ENCODE measurements around the gene CALCR. TPM values are rescaled to one million over a fixed set of nuclear protein-coding genes. Genes with fewer than 3 reads are reported as not detected.
A peak's percentile ranks its signal among the peaks of the same experiment; 100 is the strongest.

CALCR gene
- polyA plus RNA-seq, 3 donors = not detected

DNA sequence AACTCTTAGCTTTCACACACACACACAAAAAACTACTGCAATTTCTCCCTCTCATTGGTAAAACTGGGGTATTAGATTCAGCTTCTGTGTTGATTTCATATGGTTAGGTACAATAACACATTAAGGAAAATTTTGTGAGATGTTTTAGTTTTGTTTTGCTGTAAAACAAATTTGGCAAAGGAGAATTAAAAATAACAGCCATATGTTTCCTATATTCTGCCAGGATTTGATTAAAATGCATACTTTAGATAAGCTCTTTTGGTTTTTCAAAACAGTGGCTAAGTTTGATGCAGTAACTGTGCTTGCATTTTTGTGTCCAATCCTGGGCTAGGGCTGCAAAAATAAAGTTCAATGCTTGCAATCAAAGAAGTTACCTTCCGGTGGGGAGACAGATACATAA lies 126.3 kb downstream of the CALCR start:
- Mint-ChIP-seq H3K9me3 (no peaks in the 10 kb centered on the region), H3K36me3 (no peaks in the 10 kb centered on the region), H3K27ac (no peak overlapping the region), H3K4me1 (no peaks in the 10 kb centered on the region), H3K4me3 (no peak overlapping the region), H3K27me3 (ENCODE audit: low read depth in 3 of 3) (peaks cover 0 to 4% (median 1%) of the 10 kb centered on the region in 3 donors)
- WGBS (ENCODE audit: insufficient coverage) = no CpG with 5 or more reads among the region's 1 CpG
- Histone ChIP-seq H3K4me3 (replicated peaks in 1 of 3; ENCODE audit: low read depth in 2 of 3, low read length in 3 of 3) (no peak overlapping the region), H3K27me3 (ENCODE audit: control insufficient read depth in 2 of 2, insufficient read depth in 2 of 2, low read length in 2 of 2) (no peaks in the 10 kb centered on the region), H3K79me2 (ENCODE audit: insufficient read depth, low read length) (no peaks in the 10 kb centered on the region), H3K9ac (ENCODE audit: insufficient read depth, low read length, poor library complexity, severe bottlenecking) (no peak overlapping the region), H4K20me1 (ENCODE audit: insufficient read depth, low read length) (no peaks in the 10 kb centered on the region), H3K36me3 (replicated peaks in 1 of 2; ENCODE audit: control insufficient read depth in 1 of 2, insufficient read depth in 2 of 2, low read length in 2 of 2) (no peaks in the 10 kb centered on the region), H3K9me3 (replicated peaks in 1 of 2; ENCODE audit: control insufficient read depth in 1 of 2, insufficient read depth in 1 of 2, low read length in 2 of 2) (no peaks in the 10 kb centered on the region), H2AFZ (ENCODE audit: insufficient read depth, low read depth, low read length, poor library complexity, severe bottlenecking) (no peak overlapping the region), H3K4me2 (replicated peaks; ENCODE audit: extremely low read depth, low read length, poor library complexity, severe bottlenecking) (no peak overlapping the region), H3K27ac (ENCODE audit: low read depth in 1 of 2, low read length in 2 of 2) (no peak overlapping the region), H3K4me1 (ENCODE audit: control insufficient read depth in 1 of 2, insufficient read depth in 2 of 2, low read length in 2 of 2) (no peaks in the 10 kb centered on the region)
- intact Hi-C loops (cut with micrococcal nuclease) = no loop called here
- DNase-seq = no peak
- TF ChIP-seq, protein P1, sequence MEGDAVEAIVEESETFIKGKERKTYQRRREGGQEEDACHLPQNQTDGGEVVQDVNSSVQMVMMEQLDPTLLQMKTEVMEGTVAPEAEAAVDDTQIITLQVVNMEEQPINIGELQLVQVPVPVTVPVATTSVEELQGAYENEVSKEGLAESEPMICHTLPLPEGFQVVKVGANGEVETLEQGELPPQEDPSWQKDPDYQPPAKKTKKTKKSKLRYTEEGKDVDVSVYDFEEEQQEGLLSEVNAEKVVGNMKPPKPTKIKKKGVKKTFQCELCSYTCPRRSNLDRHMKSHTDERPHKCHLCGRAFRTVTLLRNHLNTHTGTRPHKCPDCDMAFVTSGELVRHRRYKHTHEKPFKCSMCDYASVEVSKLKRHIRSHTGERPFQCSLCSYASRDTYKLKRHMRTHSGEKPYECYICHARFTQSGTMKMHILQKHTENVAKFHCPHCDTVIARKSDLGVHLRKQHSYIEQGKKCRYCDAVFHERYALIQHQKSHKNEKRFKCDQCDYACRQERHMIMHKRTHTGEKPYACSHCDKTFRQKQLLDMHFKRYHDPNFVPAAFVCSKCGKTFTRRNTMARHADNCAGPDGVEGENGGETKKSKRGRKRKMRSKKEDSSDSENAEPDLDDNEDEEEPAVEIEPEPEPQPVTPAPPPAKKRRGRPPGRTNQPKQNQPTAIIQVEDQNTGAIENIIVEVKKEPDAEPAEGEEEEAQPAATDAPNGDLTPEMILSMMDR (IDR thresholded peaks at IDR 0.05) = no peak

DNA sequence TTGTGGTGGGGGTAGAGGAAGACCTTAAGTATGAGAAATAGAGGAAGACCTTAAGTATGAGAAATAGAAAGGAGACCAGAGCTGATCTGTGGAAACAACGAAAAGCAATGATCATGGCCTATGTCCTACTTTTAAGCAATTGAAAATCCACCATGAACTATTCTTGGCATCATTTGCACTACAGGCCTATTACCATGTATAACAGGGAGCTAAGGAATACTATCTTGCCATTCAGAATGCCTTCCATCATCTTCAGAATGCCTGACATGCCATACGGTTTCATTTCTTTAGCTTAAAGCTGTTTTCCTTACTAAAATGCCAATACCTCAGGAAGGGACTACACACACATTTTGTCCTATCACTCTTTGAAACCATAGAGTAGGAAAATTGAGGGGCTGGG lies 127.0 kb downstream of the CALCR start:
- intact Hi-C loops (cut with micrococcal nuclease) = no loop called here

More for the DNA sequence above, 127.0 kb downstream of the CALCR start:
- Histone ChIP-seq H3K4me3 (replicated peaks in 1 of 3; ENCODE audit: low read depth in 2 of 3, low read length in 3 of 3) (no peak overlapping the region), H3K27ac (ENCODE audit: low read depth in 1 of 2, low read length in 2 of 2) (no peak overlapping the region), H3K36me3 (replicated peaks in 1 of 2; ENCODE audit: control insufficient read depth in 1 of 2, insufficient read depth in 2 of 2, low read length in 2 of 2) (no peaks in the 10 kb centered on the region), H3K4me1 (ENCODE audit: control insufficient read depth in 1 of 2, insufficient read depth in 2 of 2, low read length in 2 of 2) (no peaks in the 10 kb centered on the region), H3K27me3 (ENCODE audit: control insufficient read depth in 2 of 2, insufficient read depth in 2 of 2, low read length in 2 of 2) (no peaks in the 10 kb centered on the region), H3K79me2 (ENCODE audit: insufficient read depth, low read length) (no peaks in the 10 kb centered on the region), H2AFZ (ENCODE audit: insufficient read depth, low read depth, low read length, poor library complexity, severe bottlenecking) (no peak overlapping the region), H3K4me2 (replicated peaks; ENCODE audit: extremely low read depth, low read length, poor library complexity, severe bottlenecking) (no peak overlapping the region), H4K20me1 (ENCODE audit: insufficient read depth, low read length) (no peaks in the 10 kb centered on the region), H3K9ac (ENCODE audit: insufficient read depth, low read length, poor library complexity, severe bottlenecking) (no peak overlapping the region), H3K9me3 (replicated peaks in 1 of 2; ENCODE audit: control insufficient read depth in 1 of 2, insufficient read depth in 1 of 2, low read length in 2 of 2) (no peaks in the 10 kb centered on the region)
- no peaks in the 10 kb centered on the region for H3K9me3 Mint-ChIP-seq
- TF ChIP-seq, protein P1 (IDR thresholded peaks at IDR 0.05) = no peak
- peaks cover 0 to 3% (median 1%) of the 10 kb centered on the region in 3 donors for H3K27me3 Mint-ChIP-seq (ENCODE audit: low read depth in 3 of 3)
- H3K27ac Mint-ChIP-seq = peak overlapping the region in 1 of 7 donors; percentile 62
- WGBS (ENCODE audit: insufficient coverage) = no CpG with 5 or more reads among the region's 2 CpGs
- H3K36me3 Mint-ChIP-seq = no peaks in the 10 kb centered on the region
- no peaks in the 10 kb centered on the region for H3K4me1 Mint-ChIP-seq
- no peak overlapping the region for H3K4me3 Mint-ChIP-seq
- no peak for DNase-seq

All from CD14-positive monocyte (primary cell).